Lower lobe of right lung (tissue), 2 donors: ENCODE results near the gene PLOD1. TPM values are rescaled to one million over a fixed set of nuclear protein-coding genes. Genes with fewer than 3 reads are reported as not detected.

Experiments used
- ATAC-seq, 2 donors: fragments of 200-7000 bp; cut with Tn5 transposase; one replicate each; pipeline ENCODE4 v1.9.1; 2020 to 2022; ENCODE audit warnings: mild to moderate bottlenecking in 2 of 2, moderate library complexity in 2 of 2
- DNase-seq: peaks from one replicate; pipeline ENCODE4 v3.0.0-alpha.2; 2020
- H3K27ac ChIP-seq: fragments of 200-600 bp; one replicate; pipeline ENCODE4 v1.8.0; 2022
- H3K27me3 ChIP-seq: fragments of 200-600 bp; one replicate; pipeline ENCODE4 v1.8.0; 2022; ENCODE audit warnings: low read depth
- H3K36me3 ChIP-seq: fragments of 200-600 bp; one replicate; pipeline ENCODE4 v1.8.0; 2022; ENCODE audit warnings: mild to moderate bottlenecking
- H3K4me1 ChIP-seq: fragments of 200-600 bp; one replicate; pipeline ENCODE4 v1.8.0; 2022
- H3K4me3 ChIP-seq: fragments of 200-600 bp; one replicate; pipeline ENCODE4 v1.8.0; 2022; ENCODE audit warnings: mild to moderate bottlenecking
- H3K9me3 ChIP-seq: fragments of 200-600 bp; one replicate; pipeline ENCODE4 v1.8.0; 2022
- CTCF ChIP-seq: fragments of 200-600 bp; IDR thresholded peaks from one replicate; pipeline ENCODE4 v1.8.0; 2022; ENCODE audit warnings: antibody characterized with exemption, mild to moderate bottlenecking
- intact Hi-C: fragments of 100-400 bp; cut with DNase I; formaldehyde crosslinking; loops from one replicate; pipeline ENCODE4 v1.11.0; 2022
- total RNA-seq: library from RNA; stranded (reverse); fragmentation: NEBNext Ultra II Directional; extraction: Animal tissue kit (Norgen Biotek cat#: 25700); gene quantifications from one replicate; pipeline ENCODE4 v1.2.1, GENCODE V29; 2021
- donor health status: DM: no; HTN: yes; CAD: no; lungs with severe emphysema.

The PLOD1 gene
- total RNA-seq, 1 donor from 2014 or later, result 84.5 TPM

- peak overlapping the region; percentile 94 for H3K27ac ChIP-seq
- peaks cover 36% of the 10 kb centered on the region for H3K4me1 ChIP-seq
- ATAC-seq (peak in 1 of 2 donors; percentile 1), DNase-seq (no peak)
- intact Hi-C loops, result no loop called here
- H3K4me3 ChIP-seq, result peak overlapping the region; percentile 97
- TF ChIP-seq CTCF, result no peak
- H3K9me3 ChIP-seq, result no peaks in the 10 kb centered on the region
- H3K27me3 ChIP-seq, result no peaks in the 10 kb centered on the region
- peaks cover 39% of the 10 kb centered on the region for H3K36me3 ChIP-seq
Observed at GRCh38 chr1:11980676-11980972, 46.1 kb downstream of the PLOD1 start.

- intact Hi-C loops, result no loop called here
- Histone ChIP-seq H3K36me3 (peaks cover 46% of the 10 kb centered on the region), H3K4me3 (peak overlapping the region; percentile 97), H3K27me3 (no peaks in the 10 kb centered on the region), H3K9me3 (no peaks in the 10 kb centered on the region), H3K4me1 (peaks cover 43% of the 10 kb centered on the region), H3K27ac (no peak overlapping the region)
- no peak for TF ChIP-seq CTCF
- ATAC-seq (no peak), DNase-seq (no peak)
Observed at GRCh38 chr1:11981378-11982009, 47.0 kb downstream of the PLOD1 start.

GRCh38 chr1:11982010-11982392 lies 47.5 kb downstream of the PLOD1 start:
- Histone ChIP-seq H3K4me3 (no peak overlapping the region), H3K4me1 (peaks cover 43% of the 10 kb centered on the region), H3K9me3 (no peaks in the 10 kb centered on the region), H3K27me3 (no peaks in the 10 kb centered on the region), H3K27ac (no peak overlapping the region), H3K36me3 (peaks cover 47% of the 10 kb centered on the region)
- peak; percentile 18 for TF ChIP-seq CTCF
- ATAC-seq (no peak), DNase-seq (no peak)
- intact Hi-C loops, result no loop called here

GRCh38 chr1:11984121-11984520 lies 49.6 kb downstream of the PLOD1 start:
- no peak for ATAC-seq
- no peaks in the 10 kb centered on the region for H3K9me3 ChIP-seq
- H3K4me3 ChIP-seq, result no peak overlapping the region
- intact Hi-C loops, result no loop called here
- peaks cover 64% of the 10 kb centered on the region for H3K36me3 ChIP-seq
- no peak for DNase-seq
- no peak for TF ChIP-seq CTCF
- no peak overlapping the region for H3K27ac ChIP-seq
- H3K27me3 ChIP-seq, result no peaks in the 10 kb centered on the region
- H3K4me1 ChIP-seq, result peaks cover 34% of the 10 kb centered on the region

GRCh38 chr1:11984576-11984975 lies 50.1 kb downstream of the PLOD1 start:
- TF ChIP-seq CTCF, result no peak
- no peak overlapping the region for H3K4me3 ChIP-seq
- H3K4me1 ChIP-seq, result peaks cover 29% of the 10 kb centered on the region
- H3K27ac ChIP-seq, result peak overlapping the region; percentile 18
- H3K9me3 ChIP-seq, result no peaks in the 10 kb centered on the region
- intact Hi-C loops, result no loop called here
- DNase-seq, result no peak
- H3K27me3 ChIP-seq, result no peaks in the 10 kb centered on the region
- H3K36me3 ChIP-seq, result peaks cover 69% of the 10 kb centered on the region
- ATAC-seq, result no peak
